WERI-Rb-1 (cell line): ENCODE data around the gene PTPRD.

Experiments
- DNase-seq: peaks from one replicate; pipeline ENCODE4 v3.0.0-alpha.2; 2020
- H3K27ac ChIP-seq: fragments of 250-450 bp; sonication (Bioruptor Pico); 2 replicates; pipeline ENCODE4 v1.5.1; 2020; ENCODE audit warnings: mild to moderate bottlenecking, moderate library complexity
- H3K27me3 ChIP-seq: fragments of 250-450 bp; sonication (Bioruptor Pico); 2 replicates; pipeline ENCODE4 v1.5.1; 2021; ENCODE audit warnings: mild to moderate bottlenecking, low read depth, moderate library complexity; ENCODE audit not compliant: insufficient read depth, severe bottlenecking
- H3K36me3 ChIP-seq: fragments of 250-450 bp; sonication (Bioruptor Pico); 2 replicates; pipeline ENCODE4 v1.5.1; 2020; ENCODE audit warnings: mild to moderate bottlenecking, moderate library complexity
- H3K4me3 ChIP-seq: 2 replicates; pipeline ENCODE4 v1.5.1; 2011; ENCODE audit warnings: low read depth, mild to moderate bottlenecking, control low read depth, low read length
- H3K9me3 ChIP-seq: fragments of 250-450 bp; sonication (Bioruptor Pico); 2 replicates; pipeline ENCODE4 v1.5.1; 2021; ENCODE audit warnings: mild to moderate bottlenecking, moderate library complexity; ENCODE audit not compliant: severe bottlenecking
- CTCF ChIP-seq: IDR thresholded peaks from 2 replicates; pipeline ENCODE4 v1.5.1; 2011; ENCODE audit warnings: low read depth, mild to moderate bottlenecking, control low read depth, inconsistent platforms, low read length

The PTPRD gene

GRCh38 chr9:8366161-8366926 is 2246.5 kb downstream of the PTPRD start:
- no peaks in the 10 kb centered on the region for H3K36me3 ChIP-seq
- H3K9me3 ChIP-seq, result no peaks in the 10 kb centered on the region
- H3K27ac ChIP-seq, result no peak overlapping the region
- H3K4me3 ChIP-seq, result no peak overlapping the region
- H3K27me3 ChIP-seq, result no peaks in the 10 kb centered on the region
- no peak for DNase-seq
- TF ChIP-seq CTCF, result no peak

- no peak overlapping the region for H3K27ac ChIP-seq
- no peak for TF ChIP-seq CTCF
- no peak for DNase-seq
- H3K4me3 ChIP-seq, result no peak overlapping the region
- H3K9me3 ChIP-seq, result no peaks in the 10 kb centered on the region
- no peaks in the 10 kb centered on the region for H3K36me3 ChIP-seq
- no peaks in the 10 kb centered on the region for H3K27me3 ChIP-seq
These were observed 2247.2 kb downstream of the PTPRD start for GRCh38 chr9:8365466-8366160.

- no peak for DNase-seq
- no peak for TF ChIP-seq CTCF
- Histone ChIP-seq H3K27ac (no peak overlapping the region), H3K27me3 (no peaks in the 10 kb centered on the region), H3K4me3 (no peak overlapping the region), H3K36me3 (no peaks in the 10 kb centered on the region), H3K9me3 (no peaks in the 10 kb centered on the region)
These were observed 2247.8 kb downstream of the PTPRD start for GRCh38 chr9:8365029-8365428.

- DNase-seq, result no peak
- no peaks in the 10 kb centered on the region for H3K9me3 ChIP-seq
- no peak for TF ChIP-seq CTCF
These were observed 2248.6 kb downstream of the PTPRD start for GRCh38 chr9:8364026-8364752.

GRCh38 chr9:8362250-8362649 is 2250.6 kb downstream of the PTPRD start:
- DNase-seq, result no peak
- H3K27me3 ChIP-seq, result no peaks in the 10 kb centered on the region
- no peak overlapping the region for H3K27ac ChIP-seq
- no peaks in the 10 kb centered on the region for H3K36me3 ChIP-seq
- no peak for TF ChIP-seq CTCF
- no peak overlapping the region for H3K4me3 ChIP-seq
- H3K9me3 ChIP-seq, result no peaks in the 10 kb centered on the region

More at GRCh38 chr9:8364026-8364752, 2248.6 kb downstream of the PTPRD start:
- H3K4me3 ChIP-seq, result no peak overlapping the region
- H3K27me3 ChIP-seq, result no peaks in the 10 kb centered on the region
- H3K27ac ChIP-seq, result no peak overlapping the region
- no peaks in the 10 kb centered on the region for H3K36me3 ChIP-seq
